HG03469 (cell line): ENCODE data around the gene TFG.
"Not testable (repeated sequence)": the region's sequence is repeated elsewhere in the genome, so short reads cannot be mapped to it uniquely, and the experiment has no call there.

ENCODE experiments used
- ATAC-seq: cut with Tn5 transposase; IDR thresholded peaks from one replicate; pipeline ENCODE4 v1.9.1; 2021; ENCODE audit warnings: mild to moderate bottlenecking, moderate library complexity, moderate number of reproducible peaks; ENCODE audit not compliant: unreplicated experiment

TFG gene

GRCh38 chr3:100708989-100709841, at the start of gene TFG:
Gene TFG, plus strand, starts transcription at chr3:100709494. Its CDS starts 4,192 bp downstream, at chr3:100713686.
- peak; percentile 91 for ATAC-seq

- ATAC-seq, result not testable (repeated sequence)
Observed at GRCh38 chr3:100661294-100661693, 48.0 kb upstream of the TFG start.

DNA sequence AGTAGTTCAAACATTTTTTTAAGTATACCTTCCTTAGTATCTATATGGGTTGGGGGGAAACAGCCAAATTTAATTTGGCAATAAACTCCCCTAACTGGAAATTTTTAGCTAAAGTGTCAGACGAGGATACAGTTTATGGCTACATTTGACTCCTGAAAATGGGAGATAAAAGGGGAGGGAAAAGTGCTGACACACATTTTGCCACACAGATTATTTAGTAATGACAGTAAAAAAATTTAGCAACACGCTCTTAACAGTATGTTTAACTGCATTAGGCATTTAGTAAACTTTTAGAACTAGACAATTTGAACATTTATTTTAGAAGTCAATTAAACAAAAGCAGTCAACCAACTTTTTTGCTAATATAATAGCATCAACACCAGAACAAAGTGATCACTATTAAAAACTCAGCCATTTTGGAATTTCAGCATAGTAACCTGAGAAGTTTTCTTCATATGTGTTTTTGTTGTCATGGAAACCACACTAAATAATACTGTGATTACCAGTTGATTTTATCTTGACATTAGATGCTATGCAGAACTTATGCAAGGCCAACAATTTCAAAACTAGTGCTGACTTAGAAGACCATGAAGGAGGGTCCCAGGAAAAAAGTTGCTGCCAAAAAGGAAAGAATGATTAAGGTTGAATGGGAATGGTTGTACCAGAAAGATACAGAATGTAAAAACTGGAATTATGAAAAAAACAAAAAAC, 47.0 kb upstream of the TFG start:
- no peak for ATAC-seq

DNA sequence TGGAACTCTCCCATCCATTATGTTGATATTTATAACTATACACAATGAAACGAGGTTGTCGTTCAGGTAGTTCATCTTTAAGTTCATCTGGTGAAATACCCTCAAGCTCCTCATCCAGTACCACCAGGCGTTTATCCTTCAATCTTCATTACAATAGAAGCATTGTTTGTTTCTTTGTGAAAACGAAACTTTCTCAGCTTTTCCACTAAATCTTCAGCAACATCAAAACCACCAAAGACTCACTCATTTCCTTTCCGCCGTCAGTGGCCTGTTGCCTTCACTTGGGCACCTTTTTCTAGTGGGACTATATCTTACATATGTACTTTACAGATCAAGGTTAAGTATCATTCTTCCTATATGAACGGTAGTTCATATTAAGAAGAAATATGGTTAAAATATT, 44.1 kb upstream of the TFG start:
- no peak for ATAC-seq

DNA sequence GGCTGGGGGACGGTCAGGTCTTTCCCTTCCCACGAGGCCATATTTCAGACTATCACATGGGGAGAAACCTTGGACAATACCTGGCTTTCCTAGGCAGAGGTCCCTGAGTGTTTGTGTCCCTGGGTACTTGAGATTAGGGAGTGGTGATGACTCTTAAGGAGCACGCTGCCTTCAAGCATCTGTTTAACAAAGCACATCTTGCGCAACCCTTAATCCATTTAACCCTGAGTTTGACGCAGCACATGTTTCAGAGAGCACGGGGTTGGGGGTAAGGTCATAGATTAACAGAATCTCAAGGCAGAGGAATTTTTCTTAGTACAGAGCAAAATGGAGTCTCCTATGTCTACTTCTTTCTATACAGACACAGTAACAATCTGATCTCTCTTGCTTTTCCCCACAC, 42.6 kb upstream of the TFG start:
- ATAC-seq, result not testable (repeated sequence)

DNA sequence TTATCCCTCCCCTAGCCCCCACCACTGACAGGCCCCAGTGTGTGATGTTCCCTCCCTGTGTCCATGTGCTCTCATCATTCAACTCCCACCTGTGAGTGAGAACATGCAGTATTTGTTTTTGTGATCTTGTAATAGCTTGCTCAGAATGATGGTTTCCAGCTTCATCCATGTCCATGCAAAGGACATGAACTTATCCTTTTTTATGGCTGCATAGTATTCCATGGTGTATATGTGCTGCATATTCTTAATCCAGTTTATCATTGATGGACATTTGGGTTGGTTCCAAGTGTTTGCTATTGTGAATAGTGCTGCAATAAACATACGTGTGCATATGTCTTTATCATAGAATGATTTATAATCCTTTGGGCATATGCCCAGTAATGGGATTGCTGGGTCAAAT, 42.0 kb upstream of the TFG start:
- ATAC-seq, result not testable (repeated sequence)

DNA sequence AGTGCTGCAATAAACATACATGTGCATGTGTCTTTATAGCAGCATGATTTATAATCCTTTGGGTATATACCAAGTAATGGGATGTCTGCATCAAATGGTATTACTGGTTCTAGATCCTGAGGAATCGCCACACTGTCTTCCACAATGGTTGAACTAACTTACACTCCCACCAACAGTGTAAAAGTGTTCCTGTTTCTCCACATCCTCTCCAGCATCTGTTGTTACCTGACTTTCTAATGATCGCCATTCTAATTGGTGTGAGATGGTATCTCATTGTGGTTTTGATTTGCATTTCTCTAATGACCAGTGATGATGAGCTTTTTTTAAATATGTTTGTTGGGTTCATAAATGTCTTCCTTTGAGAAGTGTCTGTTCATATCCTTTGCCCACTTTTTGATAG, 38.3 kb upstream of the TFG start:
- not testable (repeated sequence) for ATAC-seq

DNA sequence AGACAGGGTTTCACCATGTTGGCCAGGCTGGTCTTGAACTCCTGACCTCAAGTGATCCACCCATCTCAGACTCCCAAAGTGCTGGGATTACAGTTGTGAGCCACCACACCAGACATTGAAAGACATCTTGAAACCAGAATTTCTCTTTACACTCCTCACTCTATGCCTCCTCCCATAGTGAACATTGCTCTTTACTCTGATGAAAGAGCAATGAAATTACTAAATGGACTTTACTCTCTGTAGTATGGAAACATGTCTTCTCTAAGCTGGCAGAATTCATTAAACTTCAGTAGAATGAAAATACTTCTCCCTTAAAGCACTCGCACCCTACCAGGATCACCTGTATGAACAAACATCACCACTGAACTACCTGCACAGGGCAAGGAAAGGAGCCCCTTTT, 27.8 kb upstream of the TFG start:
- no peak for ATAC-seq

- no peak for ATAC-seq
Observed at GRCh38 chr3:100682056-100682853, 27.0 kb upstream of the TFG start.

DNA sequence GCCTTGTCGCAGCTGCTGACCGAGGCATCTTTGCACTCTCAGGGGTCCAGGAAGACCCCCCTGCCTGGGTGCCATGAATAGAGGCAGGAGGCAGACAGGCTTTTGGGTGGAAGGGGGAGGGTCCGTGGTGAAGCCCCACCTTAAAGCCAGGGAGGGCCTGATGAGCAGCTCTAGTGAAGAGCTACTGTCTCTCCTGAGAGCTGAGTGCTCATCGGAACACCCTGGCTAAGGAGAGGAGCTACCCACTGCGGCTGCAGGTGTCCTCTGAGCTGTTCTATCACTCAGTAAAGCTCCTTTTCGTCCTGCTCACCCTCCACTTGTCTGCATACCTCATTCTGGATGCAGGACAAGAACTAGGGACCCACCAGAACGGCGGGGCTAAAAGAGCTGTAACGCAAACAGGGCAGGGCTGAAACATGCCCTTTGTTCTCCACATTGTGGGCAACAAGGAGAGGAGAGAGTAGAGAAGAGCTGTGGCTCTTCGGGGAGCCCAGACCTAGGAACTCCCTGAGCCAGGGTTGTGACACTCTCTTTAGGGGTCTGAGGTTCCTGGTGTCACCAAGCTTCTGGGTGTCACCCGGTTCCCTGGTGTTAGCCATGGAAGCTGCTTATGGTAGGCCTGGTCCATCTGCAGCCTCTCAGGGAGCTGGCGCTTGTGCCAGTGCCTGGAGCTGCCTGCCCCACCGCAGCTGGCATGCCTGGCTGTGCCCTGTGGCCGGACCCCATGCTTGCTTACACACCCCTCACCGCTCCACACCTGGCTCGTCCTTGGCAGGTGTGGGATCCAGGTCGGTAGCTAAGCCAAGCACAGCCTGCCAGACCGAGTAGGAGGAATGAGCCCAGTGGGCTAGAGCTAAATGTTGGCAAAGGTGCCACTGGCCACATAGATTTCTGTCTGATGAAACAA, 26.2 kb upstream of the TFG start:
- no peak for ATAC-seq

- ATAC-seq, result no peak
Observed at GRCh38 chr3:100693225-100693624, 16.1 kb upstream of the TFG start.

- no peak for ATAC-seq
Observed at GRCh38 chr3:100695696-100696095, 13.6 kb upstream of the TFG start.

GRCh38 chr3:100696161-100696560, 13.1 kb upstream of the TFG start:
- no peak for ATAC-seq

DNA sequence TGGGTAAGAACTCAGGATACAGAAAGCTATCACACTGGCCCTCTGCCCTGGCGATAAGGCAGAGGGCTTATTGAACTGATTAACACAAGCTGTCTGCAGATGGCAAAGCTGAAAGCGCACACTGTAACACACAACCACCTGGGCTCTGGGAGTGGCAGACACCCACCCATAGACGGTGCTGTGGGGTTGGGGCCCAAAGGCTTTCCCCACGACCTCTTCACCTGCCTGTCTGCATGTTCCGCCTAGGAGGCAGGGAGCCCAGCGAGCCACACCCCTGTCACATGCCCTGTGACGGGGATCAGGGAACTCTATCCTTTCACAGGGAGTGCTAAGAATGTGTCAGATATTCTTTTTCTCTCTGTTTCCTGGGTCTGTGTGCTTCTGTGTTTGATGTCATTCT, 12.1 kb upstream of the TFG start:
- no peak for ATAC-seq

GRCh38 chr3:100697723-100698285, 11.5 kb upstream of the TFG start:
- ATAC-seq, result no peak

DNA sequence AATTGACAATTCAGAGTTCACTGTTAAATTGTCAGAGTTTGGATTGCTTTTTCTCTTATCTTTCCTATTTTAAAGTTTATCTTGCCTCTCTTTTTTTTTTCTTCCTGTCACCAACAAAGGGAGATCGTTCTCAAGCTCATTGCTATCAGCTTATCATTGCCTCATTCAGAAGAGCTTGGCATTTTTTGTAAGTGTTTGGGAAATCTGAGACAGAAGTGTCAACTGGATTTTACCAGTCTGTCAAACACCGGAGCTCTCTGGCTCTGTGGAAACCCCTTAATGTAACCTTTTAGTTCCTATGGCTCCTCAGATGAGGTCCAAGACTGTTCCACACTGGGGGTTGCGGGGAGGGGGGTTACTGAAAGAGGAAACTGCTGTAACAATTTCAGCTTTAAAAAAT, 10.6 kb upstream of the TFG start:
- ATAC-seq, result no peak

DNA sequence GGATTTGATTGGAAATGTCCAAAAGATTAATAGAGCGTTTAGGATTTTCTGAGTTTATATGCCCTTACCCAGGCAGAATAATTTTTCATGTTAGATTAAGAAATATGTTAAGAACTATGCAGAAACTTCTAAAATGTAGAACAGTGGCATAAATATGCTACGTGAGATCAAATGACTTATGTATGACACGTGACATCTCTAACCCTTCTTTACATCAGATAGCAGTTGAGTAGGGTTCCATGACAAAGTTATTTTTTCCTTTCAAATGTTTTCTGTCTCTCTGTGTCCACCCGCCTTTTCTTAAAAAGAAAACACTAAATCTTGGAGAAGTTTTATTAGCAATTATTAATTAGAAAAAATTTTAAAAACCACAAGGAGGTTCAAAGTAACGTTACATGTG, 8.6 kb upstream of the TFG start:
- no peak for ATAC-seq

GRCh38 chr3:100702082-100702979, 7.0 kb upstream of the TFG start:
- no peak for ATAC-seq

GRCh38 chr3:100702980-100703345, 6.3 kb upstream of the TFG start:
- ATAC-seq, result no peak
